ENCODE measurements around the gene CCL22.
"Not testable (repeated sequence)": the region's sequence is repeated elsewhere in the genome, so short reads cannot be mapped to it uniquely, and the experiment has no call there.

- TF ChIP-seq CTCF, POLR2A (IDR thresholded peaks at IDR 0.05): not testable (repeated sequence)
Measured at GRCh38 chr16:57344094-57344493, 14.5 kb upstream of the CCL22 start.
